Retina (tissue), 1 donor: ENCODE measurements around the gene RNF175.
A peak's percentile ranks its signal among the peaks of the same experiment; 100 is the strongest.

Source experiments
- DNase-seq: peaks from one replicate; pipeline ENCODE4 v3.0.0-alpha.2; 2016

RNF175 gene

DNA sequence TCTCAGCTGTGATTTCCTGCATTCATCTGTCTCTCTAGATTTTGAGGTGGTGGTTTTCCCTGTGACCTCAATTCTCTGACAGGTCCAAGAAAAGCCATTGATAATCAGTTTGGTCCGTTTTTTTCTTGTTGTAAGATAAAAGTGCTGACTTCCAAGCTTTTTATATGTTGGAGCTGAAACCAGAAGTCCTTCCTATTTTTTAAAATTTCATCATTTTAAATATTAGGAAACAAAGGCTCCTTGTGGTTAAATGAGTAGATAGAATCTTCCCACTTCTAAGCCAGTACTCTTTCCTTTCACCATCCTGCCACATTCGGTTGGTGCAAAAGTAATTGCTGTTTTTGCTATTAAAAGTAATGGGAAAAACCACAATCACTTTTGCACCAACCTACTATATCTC is 18.3 kb downstream of the RNF175 start:
- no peak for DNase-seq

DNA sequence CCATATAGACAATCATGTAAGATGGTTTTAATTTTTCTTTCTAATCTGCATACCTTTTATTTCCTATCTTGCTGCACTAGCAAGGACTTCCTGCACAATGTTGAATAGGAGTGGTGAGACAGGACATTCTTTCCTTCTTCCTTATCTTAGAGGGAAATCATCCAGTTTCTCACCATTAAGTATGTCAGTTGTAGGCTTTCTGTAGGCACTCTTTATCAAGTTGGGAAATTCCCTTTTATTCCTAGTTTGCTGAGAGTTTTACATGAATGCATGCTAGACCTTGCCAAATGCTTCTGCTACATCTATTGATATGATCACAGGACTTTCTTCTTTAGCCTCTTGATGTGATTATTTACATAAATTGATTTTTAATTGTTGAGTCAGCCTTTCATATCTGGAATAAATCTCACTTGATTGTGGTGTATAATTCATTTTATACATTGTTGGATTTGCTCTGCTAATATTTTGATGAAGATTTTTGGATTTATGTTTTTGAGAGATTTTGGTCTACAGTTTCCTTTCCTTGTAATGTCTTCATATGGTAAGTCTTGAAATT is 23.8 kb downstream of the RNF175 start:
- no peak for DNase-seq

DNA sequence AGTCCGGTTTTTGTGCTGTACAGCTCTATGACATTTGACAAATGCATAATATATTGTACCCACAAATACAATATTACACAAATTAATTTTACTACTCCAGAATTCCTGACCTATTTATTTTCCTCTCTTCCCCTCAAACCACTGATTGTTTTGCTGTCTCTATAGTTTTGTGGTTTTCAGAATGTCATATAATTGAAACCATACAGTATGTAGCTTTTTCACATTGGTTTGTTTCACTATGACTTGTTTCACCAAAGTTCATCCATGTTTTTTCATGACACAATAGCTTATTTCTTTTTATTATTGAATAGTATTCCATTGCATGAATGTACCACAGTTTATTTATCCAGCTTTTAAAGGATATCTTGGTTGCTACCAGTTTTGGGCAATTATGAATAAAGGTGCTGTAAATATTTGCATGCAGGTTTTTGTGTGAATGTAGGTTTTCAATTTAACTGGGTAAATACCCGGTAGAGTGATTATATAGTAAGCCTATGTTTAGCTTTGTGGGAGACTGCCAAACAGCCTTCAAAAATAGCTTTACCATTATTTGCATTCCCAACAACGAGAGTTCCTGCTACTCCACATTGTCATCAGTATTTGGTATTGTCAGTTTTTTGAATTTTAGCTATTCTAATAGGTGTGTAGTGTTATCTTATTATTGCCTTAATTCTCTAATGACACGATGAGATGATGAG is 25.9 kb downstream of the RNF175 start:
- DNase-seq = no peak

DNA sequence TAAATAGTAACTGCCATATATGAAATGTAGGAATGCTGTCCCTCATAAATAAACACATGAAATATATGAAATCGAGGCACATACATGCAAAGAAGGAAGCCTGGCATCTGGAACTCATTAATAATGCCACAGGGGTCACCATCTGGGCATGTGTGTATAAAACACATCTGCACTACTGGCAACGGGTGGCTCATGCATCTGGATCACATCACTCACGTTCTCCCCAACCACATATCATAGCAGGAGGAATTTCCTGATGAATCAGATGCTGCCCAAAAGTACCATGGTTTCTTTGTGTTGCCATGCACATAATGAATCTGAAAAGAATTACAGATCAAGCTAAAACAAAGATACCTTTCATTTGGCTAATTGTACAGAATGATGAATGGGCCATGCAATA is 28.6 kb downstream of the RNF175 start:
- no peak for DNase-seq

DNA sequence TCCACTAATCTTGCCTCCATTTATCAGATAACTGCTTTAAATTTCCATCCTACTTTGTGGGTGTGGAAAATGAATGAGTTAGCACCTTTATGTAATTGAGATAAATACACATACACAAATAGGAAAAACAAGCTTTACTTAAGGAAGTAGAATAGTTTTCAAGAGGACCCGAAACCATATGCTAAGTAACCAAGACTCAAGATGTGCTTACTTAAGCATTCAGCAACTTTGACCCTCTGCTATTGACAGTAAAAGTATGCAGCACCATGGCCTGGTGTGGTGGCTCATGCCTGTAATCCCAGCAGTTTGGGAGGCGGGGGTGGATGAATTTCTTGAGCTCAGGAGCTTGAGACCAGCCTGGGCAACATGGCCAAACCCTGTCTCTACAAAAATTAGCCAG is 29.9 kb downstream of the RNF175 start:
- DNase-seq = no peak

DNA sequence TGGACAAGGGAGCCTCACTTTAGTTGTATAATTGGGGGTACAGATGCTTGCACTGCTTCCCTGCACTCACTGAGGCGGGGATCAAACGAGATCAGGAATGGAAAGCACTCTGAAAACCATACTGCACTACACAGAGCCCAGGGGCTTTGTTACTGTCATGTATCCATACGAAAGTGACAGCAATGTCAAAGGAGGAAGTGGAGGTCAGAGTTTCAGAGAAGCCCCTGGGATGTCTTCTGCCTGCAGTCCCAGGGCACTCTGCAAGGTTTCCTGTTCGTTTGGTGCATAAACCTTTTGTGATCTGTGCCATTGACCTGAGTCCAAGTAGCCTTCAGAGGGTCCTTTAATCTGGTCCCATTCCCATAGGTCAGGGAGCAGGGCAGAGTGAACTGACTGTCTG is 31.2 kb downstream of the RNF175 start:
- no peak for DNase-seq

DNA sequence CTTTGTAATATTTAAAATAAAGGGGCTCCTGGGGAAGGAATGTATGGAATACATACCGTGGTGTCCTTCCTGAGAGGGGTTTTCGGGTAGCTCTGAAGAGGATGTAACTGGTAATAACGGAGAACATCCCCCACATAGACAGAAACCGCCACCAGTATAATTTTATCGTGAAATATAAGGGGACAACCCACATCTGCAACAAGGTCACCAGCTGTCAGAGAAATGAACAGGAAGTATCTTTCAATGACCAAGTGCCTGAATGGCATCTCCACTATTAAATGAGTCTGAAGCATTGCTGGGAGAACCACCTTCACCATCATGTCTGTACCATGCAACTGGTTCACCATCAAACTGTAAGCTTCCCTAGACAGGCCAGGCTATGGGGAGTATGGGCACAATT is 31.7 kb downstream of the RNF175 start:
- no peak for DNase-seq

DNA sequence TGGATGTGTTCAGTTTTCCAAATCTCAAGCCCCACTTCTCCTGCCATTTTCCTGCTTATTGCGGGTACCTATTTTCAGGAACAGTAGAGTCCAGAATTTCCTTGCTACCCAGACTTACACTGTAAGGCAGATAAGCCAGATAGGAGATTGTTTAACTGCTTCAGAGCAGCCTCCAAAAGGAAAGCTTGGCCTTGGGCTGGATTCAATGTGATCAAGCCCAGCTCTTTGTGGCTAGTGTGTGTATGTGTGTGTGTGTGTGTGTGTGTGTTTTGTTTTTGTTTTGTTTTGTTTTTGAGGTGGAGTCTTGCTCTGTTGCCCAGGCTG is 34.0 kb downstream of the RNF175 start:
- DNase-seq = no peak

DNA sequence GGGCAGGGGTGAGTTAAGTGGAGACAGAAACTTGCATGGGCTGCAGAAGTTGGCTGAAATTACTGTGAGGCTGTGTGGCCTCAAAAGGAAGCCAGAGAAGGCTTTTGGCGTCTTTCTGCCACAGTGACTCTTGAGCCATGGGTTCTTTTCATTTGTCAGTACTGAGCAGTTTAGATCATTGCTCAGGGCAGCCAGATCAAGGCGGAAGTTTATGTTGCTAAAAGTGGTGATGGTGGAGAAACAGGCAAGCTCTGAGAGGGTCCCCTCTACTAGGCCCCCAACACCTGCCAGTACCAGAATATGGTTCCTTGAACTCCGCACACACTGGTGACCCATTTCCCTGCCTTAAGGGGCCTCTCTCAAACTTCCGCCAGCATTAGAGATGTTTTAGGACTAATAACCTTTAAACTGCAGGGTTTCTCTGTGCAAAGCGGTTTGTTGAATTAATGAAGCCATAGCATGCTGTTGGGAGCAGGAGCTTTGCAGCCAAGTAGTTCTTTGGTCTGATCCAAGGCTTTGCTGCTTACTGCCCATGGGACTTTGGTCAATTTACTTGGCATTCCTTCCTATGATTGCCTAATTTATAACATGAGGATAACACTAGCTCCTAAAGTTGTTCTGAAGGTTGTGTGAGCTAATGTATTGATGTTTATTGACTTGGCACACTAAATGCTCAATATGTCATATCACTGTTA is 34.5 kb downstream of the RNF175 start:
- DNase-seq = no peak

DNA sequence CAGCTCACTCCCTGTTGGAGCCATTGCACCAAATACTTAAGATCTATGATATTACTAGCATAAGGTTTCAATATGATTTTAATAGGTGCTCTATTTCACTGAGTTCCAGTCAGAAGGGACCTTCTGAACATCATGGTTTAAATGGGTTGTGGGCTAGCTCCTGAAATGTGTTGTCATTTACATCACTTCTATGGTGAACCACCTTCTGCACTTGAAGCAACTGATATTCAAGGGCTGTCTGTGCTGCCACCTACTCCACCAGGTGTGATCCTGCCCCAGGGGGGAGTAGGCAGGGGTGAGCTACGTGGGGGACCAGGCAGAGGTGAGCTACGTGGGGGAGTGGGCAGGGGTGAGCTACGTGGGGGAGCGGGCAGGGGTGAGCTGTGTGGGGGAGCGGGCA is 35.2 kb downstream of the RNF175 start:
- no peak for DNase-seq

DNA sequence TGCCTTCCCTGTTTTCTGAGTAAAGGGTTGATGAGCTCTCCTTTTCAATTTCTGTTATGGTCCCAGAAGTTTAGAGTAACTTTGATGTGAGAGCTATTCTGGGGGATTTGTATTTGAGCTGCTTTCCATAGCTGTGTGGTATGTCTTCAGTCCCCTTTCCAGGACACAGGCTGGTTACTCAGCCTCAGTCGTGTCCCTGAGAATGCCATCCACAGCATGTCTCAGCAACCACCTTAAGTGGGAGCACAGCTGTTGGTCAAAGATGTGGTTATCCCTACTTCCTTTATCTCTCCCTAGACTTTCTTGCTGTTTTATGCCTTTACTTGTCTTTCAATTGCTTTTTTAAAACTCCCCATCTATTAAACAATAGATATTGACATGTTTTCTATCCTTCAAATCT is 37.8 kb downstream of the RNF175 start:
- DNase-seq = no peak

DNA sequence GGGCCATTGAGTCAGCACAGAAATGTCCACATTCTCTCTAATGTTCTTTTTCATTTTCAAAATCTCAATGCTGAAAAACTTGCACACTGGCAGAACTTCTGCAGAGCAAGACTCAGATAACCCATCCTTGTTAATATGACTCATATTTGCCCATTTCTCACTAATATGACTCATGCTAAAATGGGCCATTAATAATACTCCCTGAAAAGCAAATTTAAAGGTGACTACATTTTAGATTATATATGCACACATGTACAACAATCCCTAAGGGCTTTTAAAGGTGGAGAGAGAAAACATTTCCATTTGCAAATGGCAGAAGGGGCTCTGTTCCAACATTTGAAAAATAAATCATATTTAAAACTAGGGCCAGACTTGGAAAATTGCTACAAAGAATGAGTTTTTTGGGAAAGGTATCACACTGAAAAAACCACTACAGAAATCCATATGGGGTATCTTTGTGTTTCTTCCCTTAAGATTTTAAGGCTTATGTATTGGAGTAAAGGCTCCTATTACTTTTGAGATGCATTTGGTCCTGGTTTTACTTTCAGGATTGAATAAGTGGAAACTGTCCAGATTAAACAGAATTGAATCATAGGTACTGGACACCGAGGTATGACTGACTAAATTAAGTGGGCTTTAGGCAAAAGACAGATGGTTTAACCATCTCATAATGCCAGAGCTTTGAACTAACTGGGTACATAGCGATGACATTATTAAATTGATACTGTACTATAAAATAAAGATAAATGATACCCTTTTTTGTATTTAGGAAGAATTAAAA is 45.8 kb downstream of the RNF175 start:
- no peak for DNase-seq

DNA sequence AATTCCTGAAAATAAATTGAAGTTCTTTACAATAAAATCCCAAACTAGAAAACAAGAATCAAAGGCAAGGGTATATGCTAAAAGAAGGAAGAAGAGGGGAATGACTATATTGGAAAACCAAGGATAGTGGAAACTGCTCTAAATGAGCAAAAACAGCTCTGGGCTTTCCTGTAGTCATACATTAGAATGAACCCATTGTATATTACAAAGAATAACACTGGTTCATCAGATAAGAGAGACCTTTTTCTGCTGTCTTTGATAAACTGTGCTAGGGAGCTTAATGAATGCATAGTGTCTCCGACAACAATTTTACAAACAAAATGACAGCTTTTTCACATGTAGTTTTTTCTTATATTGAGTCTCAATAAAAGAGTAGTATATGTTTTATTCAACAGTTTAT is 49.1 kb downstream of the RNF175 start:
- no peak for DNase-seq

DNA sequence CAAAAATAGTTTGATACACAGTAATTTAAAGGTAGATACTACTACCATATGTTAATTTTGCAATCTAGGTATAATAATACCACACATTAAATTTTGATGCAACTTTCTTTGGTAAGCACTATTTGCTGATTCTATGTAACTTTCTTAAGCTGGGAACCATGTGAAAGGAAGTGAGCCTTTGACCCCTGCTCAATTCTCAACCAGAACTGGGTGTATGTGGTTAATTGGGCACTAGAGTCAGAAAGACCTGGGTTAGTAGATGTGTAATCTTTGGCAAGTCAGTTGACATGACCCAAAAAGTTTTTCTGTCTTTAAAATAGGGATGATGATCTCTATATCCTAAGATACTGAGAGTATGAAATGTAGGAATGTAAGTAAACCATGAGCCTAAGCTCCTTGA is 53.3 kb downstream of the RNF175 start:
- no peak for DNase-seq

DNA sequence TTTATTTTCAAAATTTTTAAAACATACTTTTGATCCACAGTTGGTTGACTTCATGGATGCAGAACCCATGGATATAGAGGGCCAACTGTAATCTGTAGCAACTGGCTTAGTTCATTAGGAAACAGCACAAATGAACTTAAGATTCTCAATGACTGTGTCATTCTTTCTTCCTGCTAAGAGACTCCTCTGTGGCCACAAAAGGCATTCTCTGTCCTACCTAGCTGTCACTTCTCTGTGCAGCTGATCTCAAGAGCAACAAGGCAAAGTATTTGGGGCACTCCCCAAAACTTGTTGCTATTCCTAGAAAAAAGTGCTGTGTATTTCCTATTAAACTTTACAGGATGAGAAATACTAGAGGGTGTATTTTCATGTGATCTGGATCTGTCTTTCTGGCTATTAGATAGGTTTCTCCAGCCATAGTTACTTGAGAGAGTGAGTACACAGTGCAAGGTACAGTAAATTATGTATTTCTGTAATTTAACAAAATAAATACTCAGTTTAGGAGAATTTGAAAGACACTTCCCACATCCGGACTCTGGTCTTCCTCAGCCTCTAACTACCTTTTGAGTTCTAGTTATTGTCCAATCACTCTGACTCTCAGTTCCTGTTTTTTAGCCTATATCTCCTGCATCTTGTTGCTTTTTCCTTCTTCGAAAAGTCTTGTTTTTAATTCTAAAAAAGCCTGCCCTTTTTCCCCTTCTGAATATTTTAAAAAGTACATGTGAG is 53.9 kb downstream of the RNF175 start:
- no peak for DNase-seq

DNA sequence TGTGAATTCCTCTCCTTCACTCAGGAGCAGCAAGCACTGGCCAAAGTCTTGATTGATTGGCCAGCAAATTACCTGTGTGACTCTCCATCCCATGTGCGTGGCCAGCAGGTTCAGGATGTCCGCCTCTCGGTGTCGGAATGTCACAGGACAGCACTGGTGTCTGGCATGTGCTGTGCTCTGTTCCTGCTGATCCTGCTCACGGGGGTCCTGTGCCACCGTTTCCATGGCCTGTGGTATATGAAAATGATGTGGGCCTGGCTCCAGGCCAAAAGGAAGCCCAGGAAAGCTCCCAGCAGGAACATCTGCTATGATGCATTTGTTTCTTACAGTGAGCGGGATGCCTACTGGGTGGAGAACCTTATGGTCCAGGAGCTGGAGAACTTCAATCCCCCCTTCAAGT is 55.3 kb downstream of the RNF175 start:
- no peak for DNase-seq

DNA sequence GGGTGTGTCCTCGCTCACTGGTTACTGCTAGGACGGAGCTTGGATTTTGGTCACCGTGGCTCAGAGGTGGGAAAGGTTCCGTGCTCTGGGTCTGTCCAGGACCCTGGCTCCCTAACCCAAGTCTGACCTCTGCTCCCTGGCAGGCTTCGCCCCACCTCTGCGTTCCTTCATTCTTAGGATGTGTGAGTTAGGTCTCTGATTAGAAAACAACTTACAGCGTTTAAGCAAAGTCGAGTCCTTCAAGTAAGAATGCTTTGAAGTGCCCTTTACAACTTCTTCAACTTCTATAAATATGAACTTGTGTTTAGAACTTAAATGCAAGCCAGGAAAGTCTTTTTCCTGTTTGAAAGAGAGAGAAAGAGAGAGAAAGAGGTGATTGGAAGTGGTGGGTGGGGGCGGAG is 74.9 kb downstream of the RNF175 start:
- no peak for DNase-seq

DNA sequence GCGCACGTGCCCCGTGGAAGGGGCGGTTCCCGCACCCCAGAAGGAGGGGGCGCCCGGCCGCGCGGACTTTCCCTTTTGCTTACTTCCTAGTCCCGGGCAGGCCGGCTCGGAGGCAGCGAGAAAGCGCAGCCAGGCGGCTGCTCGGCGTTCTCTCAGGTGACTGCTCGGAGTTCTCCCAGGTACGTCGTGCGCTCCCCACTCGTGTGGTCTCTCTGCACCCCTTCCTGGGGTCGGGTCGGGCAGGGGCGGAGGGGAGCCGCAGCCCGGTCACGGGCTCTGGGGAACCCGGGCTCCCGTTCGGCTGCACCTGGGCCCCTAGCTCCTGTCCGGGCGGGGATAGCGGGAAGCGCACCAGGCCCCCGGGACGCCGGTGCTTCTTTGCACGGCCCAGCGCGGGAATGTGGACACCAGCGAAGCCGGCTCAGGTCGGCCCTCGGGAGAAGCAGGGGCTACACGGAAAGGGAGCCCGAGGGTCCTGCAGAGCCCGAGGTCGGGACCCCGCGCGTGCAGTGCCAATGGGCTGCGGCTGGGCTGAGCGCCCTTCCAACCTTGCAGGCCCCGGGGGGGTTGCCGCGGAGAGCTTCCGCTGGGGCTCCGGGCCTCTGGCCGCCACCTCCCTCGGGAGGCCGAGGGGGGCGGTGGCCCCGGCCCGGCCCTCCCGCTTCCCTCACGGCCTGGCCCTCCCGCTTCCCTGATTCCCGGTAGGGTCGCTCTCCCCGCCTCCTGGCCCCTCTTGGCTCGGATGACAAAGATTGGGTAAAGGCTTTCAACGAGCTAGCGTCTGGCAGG is 75.4 kb downstream of the RNF175 start, which contains the start of gene TLR2:
TLR2 (plus strand) TSS at position 99 of the 789 bp plus-strand sequence. CDS start 18,628 bp downstream, outside the sequence.
- peak; percentile 69 for DNase-seq

DNA sequence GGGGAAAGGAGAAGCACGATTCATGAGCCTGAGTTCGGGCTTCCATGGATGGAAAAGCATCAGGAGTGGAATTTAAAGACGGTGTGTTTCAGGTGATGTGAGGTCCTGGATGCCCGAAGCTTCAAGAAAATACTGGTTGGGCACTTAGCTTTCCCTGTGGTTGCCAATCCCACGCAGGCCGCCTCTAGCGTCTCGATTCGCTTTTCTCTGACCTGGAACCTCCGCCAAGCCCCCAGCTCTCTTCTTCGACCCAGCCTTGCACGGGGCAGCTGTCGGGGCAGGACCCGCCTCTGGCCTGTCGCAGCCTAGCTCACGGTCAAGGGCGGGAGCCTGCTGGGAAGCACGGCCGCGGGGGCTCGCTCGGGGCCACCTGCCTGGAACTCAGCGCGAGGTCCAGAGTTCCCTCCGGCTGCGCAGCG is 76.1 kb downstream of the RNF175 start:
- DNase-seq = peak; percentile 78

DNA sequence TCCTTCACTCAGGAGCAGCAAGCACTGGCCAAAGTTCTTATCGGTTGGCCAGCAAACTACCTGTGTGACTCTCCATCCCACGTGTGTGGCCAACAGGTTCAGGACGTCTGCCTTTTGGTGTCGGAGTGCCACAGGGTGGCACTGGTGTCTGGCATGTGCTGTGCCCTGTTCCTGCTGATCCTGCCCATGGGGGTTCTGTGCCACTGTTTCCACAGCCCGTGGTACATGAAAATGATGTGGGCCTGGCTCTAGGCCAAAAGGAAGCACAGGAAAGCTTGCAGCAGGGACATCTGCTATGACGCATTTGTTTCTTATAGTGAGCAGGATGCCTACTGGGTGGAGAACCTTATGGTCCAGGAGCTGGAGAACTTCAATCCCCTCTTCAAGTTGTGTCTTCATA is 80.3 kb downstream of the RNF175 start:
- no peak for DNase-seq

DNA sequence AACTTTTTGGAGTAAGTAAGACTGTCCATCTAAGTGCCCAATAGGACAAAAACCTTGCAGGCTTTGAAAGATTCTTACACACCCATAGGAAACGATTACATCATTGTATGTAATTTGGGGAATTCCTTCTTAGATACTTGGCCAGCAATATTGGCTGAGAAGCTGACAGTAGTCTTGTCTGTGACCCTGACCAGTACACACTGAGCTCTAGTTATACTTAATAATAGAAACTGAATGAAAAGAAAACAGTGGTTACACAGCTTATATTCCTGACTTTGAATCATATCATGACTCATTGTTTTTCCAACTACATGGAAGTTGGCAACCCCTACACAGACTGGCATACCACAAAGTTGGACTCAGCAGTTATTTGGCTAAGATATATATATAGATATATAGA is 82.8 kb downstream of the RNF175 start:
- DNase-seq = no peak

DNA sequence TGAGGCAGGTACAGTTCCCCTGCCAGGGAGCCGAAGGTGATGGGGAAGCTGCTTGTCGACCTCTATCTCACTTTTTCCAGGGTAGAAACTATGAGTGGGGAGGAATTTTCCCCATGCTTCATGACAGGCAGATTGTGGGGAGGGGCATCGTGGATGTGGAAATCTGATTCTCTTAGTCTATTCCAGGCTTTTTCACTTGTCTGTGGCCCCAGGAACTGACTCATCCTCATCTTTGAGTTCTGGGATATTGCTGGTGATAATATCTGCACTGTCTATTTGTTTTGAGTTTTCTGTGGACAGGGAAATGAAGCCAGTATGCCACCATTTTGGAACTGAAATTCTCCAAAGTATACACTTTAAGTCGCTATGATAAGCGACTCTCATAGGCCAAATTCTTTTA is 83.3 kb downstream of the RNF175 start:
- DNase-seq = no peak
